HepG2 (cell line): Measurements from ENCODE around the gene ME3. TPM values are rescaled to one million over a fixed set of nuclear protein-coding genes. Genes with fewer than 3 reads are reported as not detected.

Source experiments
- ATAC-seq: fragments of 200-7000 bp; cut with Tn5 transposase; 3 replicates; pipeline ENCODE4 v1.9.1; 2020; ENCODE audit warnings: mild to moderate bottlenecking, moderate library complexity
- BruUV-seq: library from RNA; stranded (reverse); fragments of 400-500 nt; replicated peaks from 2 replicates; lab custom pipeline; 2021; lab: Mats Ljungman, UMichigan
- CTCF ChIA-PET: fragments of 300-600 bp; formaldehyde crosslinking; extraction: SDS; loops from one replicate; lab custom pipeline; 2021; ENCODE audit warnings: low total read pairs, inconsistent platforms, low intra/inter-chr PET ratio; lab: Yijun Ruan, JAX
- POLR2A ChIA-PET: fragments of 350-600 bp; sonication (Branson Sonifier 250); formaldehyde crosslinking; loops from one replicate; lab custom pipeline; 2020; ENCODE audit warnings: antibody characterized with exemption, inconsistent platforms; lab: Yijun Ruan, JAX
- DNase-seq: peaks from one replicate; pipeline ENCODE4 v3.0.0-alpha.2; 2015; ENCODE audit warnings: low spot score
- FAIRE-seq: peaks from 3 replicates; lab custom pipeline; 2011; peaks lifted over from hg19 to GRCh38; lab: Jason Lieb, UNC
- H2AFZ ChIP-seq: one replicate; pipeline ENCODE4 v1.6.1; 2011; ENCODE audit warnings: low read length, inconsistent platforms
- H3K27ac ChIP-seq: fragments of 300-600 bp; 3 replicates; pipeline ENCODE4 v1.8.0; 2011; ENCODE audit warnings: mixed run types, mild to moderate bottlenecking, mixed read lengths, low read length, inconsistent platforms; ENCODE audit not compliant: insufficient read depth; ENCODE audit errors: extremely low read length
- H3K27me3 ChIP-seq, 2 experiments: fragments of 200-600 bp in 1 of 2; 2 replicates in 1 of 2; 3 replicates in 1 of 2; pipeline versions ENCODE4 v1.6.0 to v1.8.0; 2011; ENCODE audit warnings: low read length in 2 of 2, mild to moderate bottlenecking in 2 of 2, moderate library complexity in 2 of 2, inconsistent platforms in 1 of 2; ENCODE audit not compliant: insufficient read depth in 2 of 2, control insufficient read depth in 1 of 2
- H3K36me3 ChIP-seq, 2 experiments: fragments of 200-600 bp in 1 of 2; replicated peaks in 1 of 2; 2 replicates in 1 of 2; 3 replicates in 1 of 2; pipeline versions ENCODE4 v1.5.1 to v1.8.0; 2011; ENCODE audit warnings: low read length in 2 of 2, inconsistent platforms in 1 of 2; ENCODE audit not compliant: insufficient read depth in 2 of 2, control insufficient read depth in 1 of 2
- H3K4me1 ChIP-seq: 2 replicates; pipeline ENCODE4 v1.5.1; 2012; ENCODE audit warnings: low read length, inconsistent platforms; ENCODE audit not compliant: insufficient read depth
- H3K4me2 ChIP-seq: 2 replicates; pipeline ENCODE4 v1.6.0; 2011; ENCODE audit warnings: low read depth, low read length, inconsistent platforms
- H3K4me3 ChIP-seq, 3 experiments: fragments of 200-600 bp in 1 of 3; sonication (generic), shearing (Covaris generic) in 1 of 3; replicated peaks in 1 of 3; 2 replicates each; pipeline ENCODE4 v1.5.1; 2011 to 2016; ENCODE audit warnings: low read length in 3 of 3, inconsistent platforms in 2 of 3, low read depth in 2 of 3, mild to moderate bottlenecking in 2 of 3, control low read depth in 1 of 3, mixed read lengths in 1 of 3; ENCODE audit not compliant: insufficient read depth in 1 of 3
- H3K79me2 ChIP-seq: one replicate; pipeline ENCODE4 v1.6.1; 2011; ENCODE audit warnings: low read length, inconsistent platforms; ENCODE audit not compliant: insufficient read depth
- H3K9ac ChIP-seq: 2 replicates; pipeline ENCODE4 v1.6.0; 2011; ENCODE audit warnings: mild to moderate bottlenecking, low read depth, low read length, inconsistent platforms; ENCODE audit not compliant: insufficient read depth
- H3K9me3 ChIP-seq: 2 replicates; pipeline ENCODE4 v1.5.1; 2012; ENCODE audit warnings: mild to moderate bottlenecking, low read length
- H4K20me1 ChIP-seq: 2 replicates; pipeline ENCODE4 v1.6.0; 2011; ENCODE audit warnings: inconsistent platforms, mild to moderate bottlenecking, low read length, moderate library complexity; ENCODE audit not compliant: insufficient read depth
- ATF5 ChIP-seq: sonication (generic); formaldehyde crosslinking; IDR thresholded peaks from 2 replicates; pipeline ENCODE4 v1.4.0; 2020; ENCODE audit warnings: mild to moderate bottlenecking, low read depth, missing genetic modification reagents
- FOXA3 ChIP-seq: IDR thresholded peaks from 2 replicates; pipeline ENCODE4 v1.6.1; 2016; ENCODE audit warnings: missing genetic modification reagents, missing compliant biosample characterization
- GMEB2 ChIP-seq: IDR thresholded peaks from 2 replicates; pipeline ENCODE4 v1.6.1; 2016; ENCODE audit warnings: missing biosample characterization, missing genetic modification reagents, low read depth
- GZF1 ChIP-seq: sonication (generic); formaldehyde crosslinking; IDR thresholded peaks from 2 replicates; pipeline ENCODE4 v1.5.1; 2020; ENCODE audit warnings: mild to moderate bottlenecking, missing genetic modification reagents
- NCOA5 ChIP-seq: sonication (generic); formaldehyde crosslinking; IDR thresholded peaks from 2 replicates; pipeline ENCODE4 v1.4.0; 2020; ENCODE audit warnings: missing genetic modification reagents
- NFIB ChIP-seq: sonication (generic); formaldehyde crosslinking; IDR thresholded peaks from 2 replicates; pipeline ENCODE4 v1.9.0; 2021; ENCODE audit warnings: missing genetic modification reagents, mild to moderate bottlenecking, borderline replicate concordance
- PAX8 ChIP-seq: sonication (generic); formaldehyde crosslinking; IDR thresholded peaks from 2 replicates; pipeline ENCODE4 v1.8.0; 2022; ENCODE audit warnings: mild to moderate bottlenecking, missing genetic modification reagents, borderline replicate concordance
- PCBP1 ChIP-seq: fragments of 200-400 bp; formaldehyde crosslinking; IDR thresholded peaks from 2 replicates; pipeline ENCODE4 v1.6.1; 2017; ENCODE audit warnings: mild to moderate bottlenecking, low read depth, low read length, borderline replicate concordance
- PHF21A ChIP-seq: sonication (generic); formaldehyde crosslinking; IDR thresholded peaks from 2 replicates; pipeline ENCODE4 v1.5.0; 2020; ENCODE audit warnings: mild to moderate bottlenecking, missing genetic modification reagents
- SOX6 ChIP-seq, 2 experiments: fragments of 450-650 bp in 1 of 2; sonication (generic) in 1 of 2; formaldehyde crosslinking in 1 of 2; IDR thresholded peaks; 2 replicates each; pipeline versions ENCODE4 v1.4.0 to v1.6.1; 2017 to 2020; ENCODE audit warnings: antibody characterized with exemption in 1 of 2, mild to moderate bottlenecking in 1 of 2, missing genetic modification reagents in 1 of 2
- STAT6 ChIP-seq: sonication (generic); formaldehyde crosslinking; IDR thresholded peaks from 2 replicates; pipeline ENCODE4 v1.4.0; 2020; ENCODE audit warnings: missing genetic modification reagents, mild to moderate bottlenecking, borderline replicate concordance
- TERF1 ChIP-seq: sonication (generic); formaldehyde crosslinking; IDR thresholded peaks from 2 replicates; pipeline ENCODE4 v1.8.0; 2022; ENCODE audit warnings: mild to moderate bottlenecking, missing genetic modification reagents, moderate library complexity
- ZNF253 ChIP-seq: sonication (generic); formaldehyde crosslinking; IDR thresholded peaks from 2 replicates; pipeline ENCODE4 v1.8.0; 2022; ENCODE audit warnings: mild to moderate bottlenecking, missing genetic modification reagents, borderline replicate concordance
- ZNF350 ChIP-seq: sonication (generic); formaldehyde crosslinking; IDR thresholded peaks from 2 replicates; pipeline ENCODE4 v1.4.0; 2020; ENCODE audit warnings: mild to moderate bottlenecking, low read depth, missing genetic modification reagents, borderline replicate concordance
- ZNF598 ChIP-seq: sonication (generic); formaldehyde crosslinking; IDR thresholded peaks from 2 replicates; pipeline ENCODE4 v1.5.1; 2020; ENCODE audit warnings: mild to moderate bottlenecking, missing genetic modification reagents, borderline replicate concordance
- ZNF670 ChIP-seq: sonication (generic); formaldehyde crosslinking; IDR thresholded peaks from 2 replicates; pipeline ENCODE4 v1.8.0; 2022; ENCODE audit warnings: mild to moderate bottlenecking, missing genetic modification reagents, borderline replicate concordance
- WGBS: methylation state at CpG from one replicate; pipeline ENCODE4 v1.1.6; 2017; ENCODE audit warnings: low lambda C conversion rate; 5-methylcytosine and 5-hydroxymethylcytosine counted together
- in situ Hi-C: cut with HindIII; loops from 2 replicates; pipeline ENCODE4 v1.10.0; 2017; ENCODE audit warnings: low pct_unique_long_range_greater_than_20kb; ENCODE audit not compliant: extremely low pct_ligation_motif_present
- intact Hi-C: fragments of 100-400 bp; cut with micrococcal nuclease; formaldehyde crosslinking; loops from one replicate; pipeline ENCODE4 v1.10.0; 2022; ENCODE audit not compliant: unreplicated experiment
- polyA plus RNA-seq, 8 experiments: library from polyadenylated mRNA; depleted of rRNA in 3 of 8; stranded (reverse) in 7 of 8; unstranded in 1 of 8; fragments of >200 nt; fragmentation: Illumina TruSeq in 4 of 8; extraction: Trizol in 4 of 8; gene quantifications; 2 replicates each; pipeline versions ENCODE4 v1.2.1 to v1.2.3, GENCODE V29; 2011 to 2016; ENCODE audit warnings: low read depth in 4 of 8, missing spikeins in 1 of 8, mixed read lengths in 1 of 8; ENCODE audit not compliant: insufficient read depth in 1 of 8
- total RNA-seq, 5 experiments: library from RNA; depleted of rRNA; stranded (reverse); fragments of >200 nt; fragmentation: Illumina TruSeq; extraction: Trizol; gene quantifications; 2 replicates each; pipeline ENCODE4 v1.2.3, GENCODE V29; 2016; ENCODE audit warnings: low read depth in 1 of 5

The ME3 gene
- total and polyA plus RNA-seq, 2 of the 13 experiments (the other 11 are each of a cell fraction or from before 2014, with no cell fraction given): not detected

- no peak for ATAC-seq
- Histone ChIP-seq H4K20me1 (no peaks in the 10 kb centered on the region; the same call in 1 of the 2 replicates), H2AFZ (no peak overlapping the region), H3K9ac (no peak overlapping the region), H3K9me3 (no peaks in the 10 kb centered on the region), H3K36me3 (no peaks in the 10 kb centered on the region), H3K4me3 (no peak overlapping the region), H3K27me3 (peaks cover 7 to 60% of the 10 kb centered on the region in 2 experiments; a peak in 4 of 5 replicates), H3K4me2 (no peak overlapping the region), H3K27ac (no peak overlapping the region), H3K4me1 (no peaks in the 10 kb centered on the region), H3K79me2 (no peaks in the 10 kb centered on the region)
- WGBS: 0% methylated on average over 1 of the region's 1 CpG
- TF ChIP-seq ZNF253 (no peak), PAX8 (CRISPR knock-in tag) (no peak), PHF21A (CRISPR knock-in tag) (no peak), ZNF670 (CRISPR knock-in tag) (no peak), GZF1 (no peak), ZNF598 (CRISPR knock-in tag) (no peak), TERF1 (CRISPR knock-in tag) (no peak), ZNF350 (no peak), ATF5 (CRISPR knock-in tag) (no peak), NFIB (CRISPR knock-in tag) (no peak), SOX6 (IDR thresholded peaks at IDR 0.05) (no peak), SOX6 (CRISPR knock-in tag; IDR thresholded peaks at IDR 0.05) (no peak), STAT6 (no peak), NCOA5 (no peak), FOXA3 (CRISPR knock-in tag) (no peak), PCBP1 (no peak), GMEB2 (CRISPR knock-in tag) (no peak)
- no TSS peak for BruUV-seq
- intact Hi-C loops: no loop called here
- FAIRE-seq: no peak
- DNase-seq: no peak
- CTCF ChIA-PET: no interaction called here
- POLR2A ChIA-PET: no interaction called here
- in situ Hi-C loops: no loop called here
Measured at GRCh38 chr11:86698639-86699038, 26.2 kb upstream of the ME3 start.
